ENCODE data around the gene ZNF214.

Gene ZNF214

DNA sequence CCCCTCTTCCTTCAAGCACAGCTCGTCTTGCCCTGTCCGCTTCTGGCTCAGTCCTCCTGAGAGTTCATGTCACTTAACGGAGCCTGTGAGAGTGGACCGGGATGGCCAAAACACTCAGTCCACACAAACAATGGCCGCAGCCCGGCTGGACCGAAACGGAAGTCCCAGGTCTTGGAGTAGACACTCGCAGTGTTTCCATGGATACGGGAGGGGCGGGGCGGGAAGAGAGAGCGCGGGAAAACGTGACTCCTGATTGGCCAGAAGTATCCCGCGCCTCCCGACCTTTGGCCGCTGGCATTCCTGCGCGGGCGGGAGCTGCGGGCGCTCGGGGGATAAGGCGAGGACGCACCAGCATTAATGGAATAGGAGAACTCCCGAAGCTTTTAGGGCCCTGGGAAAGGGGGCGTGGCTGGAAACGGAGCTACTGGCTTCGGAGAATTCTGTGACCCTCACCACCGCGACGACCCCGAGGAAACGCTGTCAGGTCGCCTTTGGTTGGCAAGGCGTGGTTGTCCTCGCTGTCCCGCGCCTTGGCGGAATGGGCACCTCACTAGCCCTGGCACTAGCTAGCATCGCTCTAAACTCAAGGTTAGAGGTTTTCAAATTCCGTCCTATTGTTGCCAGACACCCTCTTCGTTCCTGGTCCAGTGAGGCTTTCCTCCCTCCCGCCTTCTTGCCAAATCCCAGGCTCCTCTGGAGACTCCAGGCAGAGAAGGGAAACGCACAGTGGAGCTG is at the start of gene ZNF214, which contains the start of gene NLRP14:
Gene ZNF214, minus strand, starts transcription at position 164 of the 735 bp plus-strand sequence. CDS start 17,511 bp downstream, outside the sequence.
Gene NLRP14, plus strand, starts transcription at position 297 of the 735 bp plus-strand sequence. CDS start 18,108 bp downstream, outside the sequence.
- no peak for DNase-seq

DNA sequence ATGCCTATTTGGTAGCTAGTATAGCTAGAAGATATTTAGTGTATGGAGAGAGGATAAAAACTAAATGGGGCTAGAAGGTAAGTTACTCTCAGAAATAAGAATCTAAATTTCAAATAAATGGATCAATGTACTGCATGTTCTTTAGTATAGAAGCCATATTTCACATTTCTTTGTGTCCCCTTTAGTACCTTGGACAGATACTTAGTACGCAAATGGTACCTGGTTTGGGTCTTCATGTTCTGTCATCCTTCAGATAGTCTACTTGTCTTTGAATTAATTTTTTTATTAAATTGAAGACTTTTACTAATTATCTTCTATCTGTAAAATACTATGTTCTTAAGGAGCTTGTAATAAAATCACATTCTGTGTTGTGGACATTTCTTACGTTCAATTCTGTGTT is 42.4 kb upstream of the ZNF214 start:
- DNase-seq: no peak

DNA sequence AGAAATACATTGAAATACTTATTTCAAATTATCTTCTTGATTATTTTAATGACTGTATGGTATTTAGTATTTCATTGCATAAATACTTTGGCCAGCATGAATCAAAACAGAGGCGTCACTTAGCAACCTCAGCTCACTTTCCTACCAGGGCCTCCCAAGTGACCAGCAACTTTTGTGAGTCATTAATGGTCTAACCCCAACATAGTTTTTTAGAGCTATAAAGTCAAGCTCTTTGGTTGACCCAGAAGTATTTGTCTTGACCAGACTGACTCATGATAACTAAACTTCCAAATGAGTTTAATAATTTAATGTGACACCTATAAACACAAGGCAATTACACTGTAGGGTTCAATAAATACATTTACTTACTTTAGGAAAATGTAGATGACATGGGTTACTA is 40.7 kb upstream of the ZNF214 start:
- DNase-seq: no peak

DNA sequence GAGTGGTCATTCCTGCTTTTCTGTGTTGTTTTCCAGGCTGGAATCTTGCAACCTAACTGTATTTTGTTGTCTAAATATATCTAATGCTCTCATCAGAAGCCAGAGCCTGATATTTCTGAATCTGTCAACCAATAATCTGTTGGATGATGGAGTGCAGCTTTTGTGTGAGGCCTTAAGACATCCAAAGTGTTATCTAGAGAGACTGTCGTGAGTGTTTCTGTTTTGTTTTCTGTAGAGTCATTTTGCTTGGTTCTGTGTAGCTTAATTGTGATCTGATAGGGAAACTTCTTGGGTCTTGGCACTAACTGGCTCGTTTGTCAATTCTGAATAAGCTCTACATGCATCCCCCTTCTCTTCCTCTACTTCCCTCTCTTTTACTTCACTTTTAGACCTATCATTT is 37.5 kb upstream of the ZNF214 start:
- no peak for DNase-seq

DNA sequence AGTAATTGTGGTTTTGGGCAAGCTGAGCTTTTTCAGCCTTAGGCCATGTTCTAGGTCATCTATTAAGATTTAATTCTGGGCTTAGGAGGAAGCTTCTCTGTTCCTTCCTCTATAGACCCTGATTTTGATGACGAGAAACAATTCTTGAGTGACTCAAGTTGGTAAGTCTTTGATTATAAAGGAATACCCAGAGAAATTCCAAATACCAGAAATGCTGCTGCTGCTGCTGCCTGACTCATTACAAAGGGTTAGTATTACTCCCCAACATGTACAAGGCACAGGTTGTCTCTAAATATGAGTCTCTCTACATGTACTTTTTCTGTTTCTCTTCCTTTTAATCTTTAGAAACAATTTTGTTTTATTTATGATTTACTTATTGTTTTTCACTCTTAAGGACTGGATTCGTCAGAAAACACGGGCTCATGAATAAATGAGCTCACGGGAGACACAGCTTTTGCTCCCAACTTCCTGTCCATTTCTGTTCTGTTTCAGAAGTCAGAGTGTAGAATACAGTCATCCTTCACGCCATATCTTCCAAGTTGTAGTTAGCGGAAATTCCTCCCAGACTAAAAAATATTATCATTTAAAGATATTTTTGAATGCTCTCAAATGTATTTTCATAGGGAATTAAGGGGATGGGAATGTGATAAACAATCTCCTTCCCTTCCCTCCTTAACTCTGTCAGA is 36.8 kb upstream of the ZNF214 start:
- DNase-seq: no peak

DNA sequence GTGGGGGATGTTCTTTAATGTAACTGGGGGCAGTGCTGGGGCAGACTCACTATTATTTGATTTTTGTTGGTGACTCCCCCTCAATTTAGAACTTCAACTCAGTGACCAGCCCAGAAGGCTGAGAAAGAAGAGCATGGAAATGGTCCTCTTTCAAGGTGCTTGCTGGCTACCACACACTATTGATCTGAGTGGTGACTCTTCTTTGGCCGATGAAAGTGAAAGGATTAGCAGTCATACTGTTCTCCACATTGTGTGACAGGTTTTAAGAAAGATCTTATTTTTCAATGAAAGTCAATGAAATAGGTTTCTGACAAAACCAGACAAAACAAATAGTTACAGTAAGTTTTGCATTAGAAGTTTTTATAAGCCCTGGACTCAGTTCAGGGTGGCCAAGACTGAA is 30.0 kb upstream of the ZNF214 start:
- no peak for DNase-seq

DNA sequence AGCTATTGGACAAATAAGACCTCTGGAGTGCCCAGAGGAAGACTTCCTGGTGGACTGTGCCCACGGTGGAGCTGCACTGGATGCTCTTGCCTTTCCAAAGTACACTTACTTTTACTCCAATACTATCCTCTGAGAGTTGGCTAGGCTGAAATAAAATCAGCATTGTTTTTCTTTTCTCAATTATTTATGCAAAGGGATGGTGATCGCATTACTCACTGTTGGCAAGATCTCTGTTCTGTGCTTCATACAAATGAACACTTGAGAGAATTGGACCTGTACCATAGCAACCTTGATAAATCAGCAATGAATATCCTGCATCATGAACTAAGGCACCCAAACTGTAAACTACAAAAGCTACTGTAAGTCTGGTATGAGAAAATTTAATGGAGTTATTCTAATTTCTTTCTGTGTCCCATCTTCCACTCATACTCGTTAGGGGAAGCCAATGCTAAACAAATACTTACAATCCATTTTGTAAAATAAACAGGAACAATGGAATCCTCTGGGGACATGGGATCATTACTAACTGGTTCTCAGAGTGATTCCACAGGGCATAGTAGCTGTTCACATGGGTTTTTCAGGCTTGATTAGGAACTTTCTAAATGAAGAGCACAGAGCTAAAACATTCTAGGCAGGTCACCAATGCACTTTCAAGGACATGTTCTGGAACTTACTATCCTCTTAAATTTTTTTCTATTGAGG is 26.5 kb upstream of the ZNF214 start:
- DNase-seq: no peak

DNA sequence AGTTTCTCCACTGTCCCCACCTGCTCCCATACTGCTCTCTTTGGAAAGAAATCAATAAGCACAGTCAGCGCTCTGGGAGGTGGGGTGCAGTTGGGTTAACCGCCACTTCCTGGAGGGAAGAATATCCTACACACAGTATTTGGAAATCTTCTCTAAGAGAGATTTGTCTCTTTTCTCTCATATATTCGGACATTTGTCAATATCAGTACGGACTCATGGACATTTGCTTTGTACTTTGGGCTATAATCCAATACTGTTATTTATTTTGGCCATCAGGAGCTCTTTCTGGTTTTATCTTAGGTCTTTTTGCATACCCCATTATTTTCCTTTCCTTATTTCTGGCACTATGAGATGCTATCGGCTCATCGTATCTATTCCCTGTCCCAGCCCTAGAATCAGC is 13.9 kb upstream of the ZNF214 start:
- no peak for DNase-seq

DNA sequence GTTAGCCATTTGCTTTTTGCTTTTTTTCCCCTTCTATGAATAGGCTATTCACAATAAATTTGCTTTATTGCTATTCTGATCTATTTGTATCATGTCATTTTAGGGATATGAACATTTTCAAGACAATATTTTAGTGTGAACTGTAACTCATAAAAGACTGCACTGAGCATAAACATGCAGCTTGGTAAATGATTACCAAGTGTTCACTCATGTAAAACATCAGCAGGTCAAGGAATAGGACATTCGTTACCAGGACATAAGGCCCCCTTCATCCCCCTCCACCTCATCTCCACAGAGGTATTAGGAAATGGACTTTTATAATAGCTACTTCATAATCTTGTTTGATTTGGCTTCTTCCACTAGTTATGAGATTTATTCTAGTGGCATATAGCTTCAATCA is 12.5 kb upstream of the ZNF214 start:
- no peak for DNase-seq

DNA sequence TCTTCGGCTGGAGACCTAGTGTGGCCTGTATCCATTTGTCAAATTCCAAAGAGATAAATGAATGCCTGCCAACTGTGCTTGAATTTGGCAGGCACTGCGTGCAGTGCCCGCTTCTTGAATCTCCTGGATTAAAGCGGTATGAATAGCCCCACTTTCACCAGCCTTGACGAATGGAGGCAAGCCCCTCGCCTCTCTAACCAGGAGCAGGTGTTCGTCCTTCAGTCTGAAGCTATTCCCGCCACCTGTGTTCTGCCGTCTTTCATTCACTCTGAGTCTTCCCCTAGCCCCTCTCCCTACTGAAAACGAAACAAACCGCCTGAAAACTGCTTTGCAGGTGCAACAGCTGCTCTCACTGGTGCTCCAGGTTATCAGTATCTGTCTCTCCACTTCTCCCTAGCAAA is 11.3 kb upstream of the ZNF214 start:
- no peak for DNase-seq

DNA sequence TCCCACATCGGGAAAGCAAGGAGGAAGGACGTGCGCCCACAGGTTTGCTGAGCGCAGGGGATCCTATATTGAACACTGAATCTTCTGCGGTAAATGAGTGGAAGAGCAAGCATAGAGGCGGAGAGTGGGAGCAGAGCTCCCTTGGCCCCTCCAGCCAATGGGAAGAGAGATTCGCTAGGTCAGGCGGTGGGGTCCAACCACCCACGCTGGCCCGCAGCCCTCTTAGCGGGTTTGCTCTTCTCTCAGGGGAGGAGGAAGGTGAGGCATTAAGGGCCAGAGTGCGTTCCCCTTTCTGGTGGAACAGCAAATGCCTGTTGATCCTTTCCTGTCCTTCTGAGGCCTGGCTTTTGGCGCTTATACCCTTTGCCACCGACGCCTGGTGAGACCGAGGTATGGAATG is 10.7 kb upstream of the ZNF214 start:
- DNase-seq: no peak

DNA sequence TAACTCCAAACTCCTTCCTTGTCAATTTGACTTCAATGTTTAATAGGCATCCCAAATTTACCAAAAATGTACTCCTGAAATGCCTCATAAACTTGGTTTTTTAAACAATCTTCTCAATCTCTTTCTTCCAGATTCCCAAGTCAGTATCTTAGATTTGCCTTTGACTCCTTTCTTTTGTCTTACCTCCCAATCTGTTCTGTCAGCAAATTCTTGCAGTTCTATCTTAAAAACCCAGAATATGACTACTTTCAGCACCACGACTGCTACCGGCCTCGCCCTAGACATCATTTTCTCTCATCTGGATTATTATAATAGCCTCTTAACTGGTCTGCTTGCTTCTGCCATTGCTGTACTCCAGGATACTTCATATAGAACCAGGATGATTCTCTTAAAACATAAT is 8.0 kb upstream of the ZNF214 start:
- no peak for DNase-seq

DNA sequence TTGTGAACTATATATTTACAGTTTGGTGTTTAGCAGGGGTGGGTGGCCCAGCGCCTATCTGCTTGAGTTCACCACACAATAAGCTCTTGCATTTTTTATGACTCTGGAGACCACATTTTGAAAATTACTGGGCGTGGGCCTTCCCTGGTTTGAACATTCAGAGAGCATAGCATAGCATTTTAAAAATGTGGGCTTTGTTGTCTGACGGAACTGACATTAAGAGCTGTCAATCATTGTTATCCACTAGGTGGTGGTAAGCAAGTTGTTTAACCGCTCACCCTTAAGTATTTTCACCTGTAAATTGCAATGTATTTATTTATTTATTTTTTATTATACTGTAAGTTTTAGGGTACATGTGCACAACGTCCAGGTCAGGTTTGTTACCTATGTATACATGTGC is 1.2 kb upstream of the ZNF214 start:
- no peak for DNase-seq

DNA sequence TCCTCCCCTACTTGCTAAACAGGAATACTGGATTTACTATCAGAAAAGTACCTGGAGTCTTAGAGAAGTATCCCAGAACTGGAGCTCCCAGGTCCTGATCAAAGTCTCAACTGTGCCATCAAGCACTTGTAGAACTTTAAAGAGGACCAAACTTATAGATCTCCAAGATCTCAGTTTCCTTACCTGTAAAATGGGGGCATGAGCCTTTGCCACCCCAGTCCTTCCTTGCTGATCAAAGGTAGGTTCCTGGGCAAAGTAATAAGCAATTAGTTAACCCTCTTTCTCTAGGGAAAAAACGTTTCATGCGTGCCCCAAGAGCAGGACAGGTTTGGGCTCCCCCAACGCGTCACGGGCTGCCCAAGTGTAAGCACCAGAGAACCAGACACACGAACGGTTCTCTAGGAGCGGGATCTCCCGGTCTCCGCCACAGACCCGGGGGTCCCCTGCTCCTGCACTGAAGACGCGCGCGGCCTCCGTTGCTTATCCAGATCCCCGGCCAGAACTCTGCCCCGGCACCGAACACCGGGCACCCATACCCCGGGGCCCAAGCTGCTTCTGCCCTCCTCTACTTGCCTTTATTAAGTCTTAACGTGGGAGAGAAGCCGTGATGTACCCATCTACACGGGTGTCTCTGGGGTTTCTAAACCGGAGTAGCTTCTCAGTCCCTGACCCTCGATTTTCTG is 505 bp downstream of the ZNF214 start:
- DNase-seq: no peak

DNA sequence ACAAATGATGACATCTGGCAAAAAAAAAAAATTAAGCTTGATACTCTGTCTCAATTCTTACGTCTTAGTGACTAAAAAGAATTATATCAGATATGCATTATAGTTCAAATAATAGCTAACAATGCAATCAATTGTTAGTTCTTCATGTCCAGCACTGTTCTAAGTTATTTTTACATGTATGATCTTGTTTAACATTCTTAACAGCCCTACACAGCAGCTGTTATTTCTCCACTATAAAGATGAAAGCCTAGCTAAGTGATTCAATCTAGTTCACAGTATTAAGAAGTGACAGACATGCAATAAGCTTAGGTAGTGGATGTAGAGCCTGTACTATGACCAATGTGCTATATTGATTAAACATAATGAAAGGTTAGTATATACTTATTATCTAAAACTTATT is 4.1 kb downstream of the ZNF214 start:
- DNase-seq: no peak

DNA sequence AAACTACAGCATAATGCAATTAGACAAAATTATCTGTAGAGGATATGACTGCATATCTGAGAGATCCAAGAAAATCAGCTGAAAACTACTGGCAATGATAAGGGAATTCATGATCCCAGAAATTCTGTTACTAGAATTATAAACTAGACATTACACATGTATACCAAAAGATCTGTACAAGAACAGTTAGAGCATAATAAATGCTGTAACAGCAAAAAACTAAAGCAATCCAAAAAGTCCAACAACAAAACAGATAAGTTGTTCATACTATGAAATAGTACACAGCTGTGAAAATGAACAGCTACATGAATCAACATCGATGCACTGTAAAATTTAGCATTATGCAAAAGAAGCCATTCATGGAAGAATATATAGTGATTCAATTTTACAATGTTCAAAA is 6.0 kb downstream of the ZNF214 start:
- no peak for DNase-seq

DNA sequence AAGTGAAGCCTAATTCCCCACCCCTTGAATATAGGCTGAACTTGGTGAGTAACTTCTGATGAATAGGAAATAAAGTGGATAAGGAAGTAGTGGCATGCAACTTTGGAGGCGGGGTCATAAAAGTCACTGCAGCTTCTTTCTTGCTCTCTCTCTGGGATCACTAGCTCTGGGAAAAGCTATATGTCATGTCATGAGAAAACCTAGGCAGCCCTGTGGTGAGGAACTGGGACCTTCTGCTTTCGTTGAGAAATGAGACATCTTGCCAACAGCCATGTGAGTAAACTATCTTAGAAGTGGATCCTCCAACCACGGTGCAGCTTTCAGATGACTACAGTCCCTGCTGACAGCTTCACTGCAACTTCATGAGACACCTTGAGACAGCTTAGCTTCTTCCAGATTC is 15.7 kb downstream of the ZNF214 start:
- no peak for DNase-seq

DNA sequence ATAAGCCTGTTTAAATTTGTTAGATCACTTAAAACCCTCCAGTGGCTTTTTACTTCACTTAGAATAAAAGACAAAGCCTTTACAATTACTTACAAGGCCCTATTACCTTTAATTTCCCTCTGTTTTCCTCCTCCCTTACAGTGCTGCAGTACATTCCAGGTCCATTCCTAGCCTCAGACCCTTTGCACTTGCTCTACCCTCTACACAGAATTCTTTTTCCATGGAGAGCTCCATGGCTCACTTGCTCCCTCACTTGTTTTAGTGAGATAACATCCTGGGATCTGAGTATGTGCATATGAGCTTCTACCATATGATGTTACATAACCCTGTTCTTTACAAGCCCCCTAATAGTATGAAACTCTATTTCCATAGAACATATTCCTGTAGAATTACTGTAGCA is 24.4 kb downstream of the ZNF214 start:
- DNase-seq: no peak

DNA sequence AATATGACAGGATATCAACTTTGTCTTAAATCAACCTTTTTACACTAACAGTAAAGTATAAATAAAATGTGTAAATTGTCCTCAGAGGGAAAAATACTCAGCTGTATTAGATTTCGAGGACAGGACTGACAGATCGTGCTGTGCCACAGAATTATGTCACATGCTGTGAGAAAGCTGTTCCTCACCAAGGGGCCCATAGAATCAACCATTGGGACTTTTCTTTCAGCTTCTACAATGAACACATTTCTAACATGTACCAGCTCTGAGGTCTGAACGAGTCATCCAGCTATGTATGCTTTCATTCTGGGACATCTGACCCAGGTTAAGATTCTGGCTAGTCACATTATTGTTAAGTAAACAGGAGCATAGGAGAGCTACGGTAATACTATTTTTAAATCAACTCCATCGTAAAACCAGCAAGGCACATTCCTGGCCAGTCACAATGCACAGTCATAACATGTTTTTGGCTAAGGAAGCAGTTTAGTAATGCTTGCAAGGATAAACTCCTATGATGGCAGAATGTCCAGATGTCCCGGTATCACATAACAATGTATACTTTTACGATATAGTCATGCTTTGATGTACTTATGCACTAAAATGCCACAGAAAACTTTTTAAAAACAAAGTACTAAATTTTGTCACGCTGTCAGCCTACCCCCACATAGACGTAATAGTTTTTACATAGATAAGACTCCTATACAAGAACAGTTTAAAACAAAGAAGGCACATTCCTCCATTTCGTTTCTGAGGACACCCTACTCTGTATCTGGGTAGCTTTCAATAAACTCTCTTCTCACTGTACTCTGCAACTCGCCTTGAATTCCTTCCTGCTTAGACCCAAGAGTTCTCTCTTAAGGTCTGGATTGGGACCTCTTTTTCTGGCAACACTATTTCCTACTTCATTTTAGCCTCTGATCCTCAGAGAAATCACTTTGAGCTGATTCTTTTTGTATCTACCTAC is 27.4 kb downstream of the ZNF214 start:
- DNase-seq: no peak

DNA sequence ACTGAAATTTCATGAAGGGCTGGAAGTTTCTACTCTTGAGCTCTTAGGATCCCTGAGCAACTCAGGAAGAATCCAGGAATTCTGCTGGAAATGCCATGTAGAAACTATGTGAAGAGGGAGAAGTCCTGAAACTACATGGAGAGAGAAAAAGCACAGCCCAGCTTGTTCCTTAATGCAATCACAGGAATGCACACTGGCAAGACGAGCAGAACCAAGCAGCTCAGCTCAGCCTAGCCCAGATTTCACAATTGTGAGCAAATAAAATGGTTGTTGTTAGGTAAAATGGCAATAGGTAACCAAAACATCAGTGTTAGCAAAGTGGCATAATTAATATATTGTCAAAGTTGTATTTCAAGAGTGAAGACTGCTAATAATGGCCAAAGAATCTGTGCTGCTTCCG is 28.1 kb downstream of the ZNF214 start:
- DNase-seq: no peak

DNA sequence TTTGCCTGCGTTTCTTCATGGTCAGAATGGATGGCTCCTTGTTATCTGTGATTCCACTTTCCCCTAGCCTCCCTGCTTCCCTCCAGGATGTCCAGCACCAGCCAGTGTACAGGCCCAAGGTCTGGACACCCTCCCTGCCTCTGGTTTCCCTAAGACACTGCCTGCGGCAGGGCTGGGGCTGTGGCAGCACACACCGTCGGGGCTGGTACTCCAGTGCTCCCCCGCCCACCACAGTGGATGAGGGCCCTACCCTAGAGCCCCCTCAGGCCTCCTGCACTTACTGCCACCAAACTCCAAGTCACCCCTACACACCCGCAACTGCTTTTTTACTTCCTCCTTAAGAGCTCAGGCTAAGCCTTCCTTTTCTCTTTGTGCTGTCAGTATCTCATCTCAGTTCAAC is 28.9 kb downstream of the ZNF214 start:
- DNase-seq: no peak

DNA sequence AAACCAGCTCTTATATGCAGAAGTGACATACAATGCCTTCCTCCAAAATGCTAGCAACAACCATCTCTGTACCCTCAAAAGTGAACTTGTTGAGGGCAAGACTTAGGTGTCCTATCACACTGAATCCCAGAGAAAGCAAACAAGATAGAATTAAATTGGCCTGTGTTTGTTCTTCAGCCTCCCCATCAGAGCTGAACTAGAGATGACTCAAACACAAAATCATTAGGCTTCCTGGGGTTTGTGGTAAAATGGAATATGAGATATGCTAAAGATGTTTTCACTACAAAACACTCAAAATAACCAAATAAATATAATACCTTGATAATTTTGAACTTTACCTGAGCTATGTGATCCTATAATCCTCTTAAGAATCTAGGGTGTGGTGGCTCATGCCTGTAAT is 31.6 kb downstream of the ZNF214 start:
- no peak for DNase-seq
